ENCODE data around the gene GSK3A. TPM values are rescaled to one million over a fixed set of nuclear protein-coding genes. Genes with fewer than 3 reads are reported as not detected.
A peak's percentile ranks its signal among the peaks of the same experiment; 100 is the strongest.

GSK3A gene
- total RNA-seq, 1 donor from 2014 or later = 39.8 TPM

DNA sequence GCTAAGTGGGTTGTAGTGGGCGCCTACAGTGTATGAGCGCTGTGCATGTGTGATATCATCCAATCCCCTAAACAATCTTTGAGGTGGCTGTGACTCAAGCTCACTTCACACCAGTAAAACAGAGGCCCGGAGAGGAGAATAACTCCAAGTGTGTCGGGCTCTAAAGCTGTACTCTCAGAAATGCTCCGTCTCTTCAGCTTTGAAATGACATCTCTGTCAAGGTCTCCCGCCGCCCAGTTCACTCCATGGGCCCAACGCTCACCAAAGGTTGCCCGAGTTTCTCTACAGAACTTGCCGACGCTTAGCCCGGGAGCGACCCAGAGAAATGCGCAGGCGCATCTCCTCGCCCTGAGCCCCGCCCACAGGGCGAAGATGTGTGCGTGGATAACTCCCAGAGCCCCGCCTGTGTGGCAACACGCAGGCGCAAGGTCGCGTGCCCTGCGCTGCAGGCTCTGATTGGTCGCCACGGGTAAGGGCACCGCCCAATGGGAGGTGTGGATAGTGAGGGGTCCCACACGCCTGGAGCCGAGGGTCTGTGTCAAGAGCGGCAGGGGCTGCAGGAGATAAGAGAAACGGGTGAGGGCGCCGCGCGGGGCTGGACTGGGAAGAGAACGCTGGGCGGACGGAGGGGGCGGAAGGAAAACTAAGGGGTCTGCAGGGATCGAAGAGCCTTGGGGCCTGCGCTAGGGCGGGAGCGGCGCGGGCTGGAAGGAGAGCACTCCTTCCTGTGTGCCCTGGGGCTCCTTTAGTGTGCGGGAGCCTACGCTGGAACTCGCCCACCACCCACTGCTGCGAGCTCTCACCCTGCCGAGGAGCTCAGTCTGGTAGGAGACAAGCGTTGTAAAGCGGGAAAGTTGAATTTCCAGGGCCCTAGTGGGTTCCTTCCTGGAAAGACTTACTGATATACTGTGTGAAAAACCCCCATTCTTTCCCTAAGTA, 22.3 kb downstream of the GSK3A start, which contains the start of gene ZNF526:
TSS of gene ZNF526 (plus strand) at position 501 of the 939 bp plus-strand sequence. CDS start 4,092 bp downstream, outside the sequence.
- Histone ChIP-seq H3K4me1 (peaks cover 52% of the 10 kb centered on the region), H3K27me3 (ENCODE audit: low read depth) (no peaks in the 10 kb centered on the region), H3K36me3 (peaks cover 14% of the 10 kb centered on the region), H3K9me3 (no peaks in the 10 kb centered on the region), H3K27ac (peak within 1 kb of the TSS; percentile 73), H3K4me3 (peak within 1 kb of the TSS; percentile 76)
- ATAC-seq = peak; percentile 94
- intact Hi-C loops (cut with DNase I) = no loop called here
- no peak for TF ChIP-seq CTCF (IDR thresholded peaks at IDR 0.05)
- DNase-seq = peak; percentile 98

GRCh38 chr19:42217520-42218437, 24.6 kb downstream of the GSK3A start, which contains the start of gene DEDD2:
Gene DEDD2, minus strand, starts transcription at chr19:42217677. Its CDS starts 670 bp downstream, at chr19:42217007.
- Histone ChIP-seq H3K36me3 (peaks cover 27% of the 10 kb centered on the region), H3K4me3 (peak within 1 kb of the TSS; percentile 95), H3K4me1 (peaks cover 66% of the 10 kb centered on the region), H3K27ac (peak within 1 kb of the TSS; percentile 87), H3K27me3 (ENCODE audit: low read depth) (no peaks in the 10 kb centered on the region), H3K9me3 (no peaks in the 10 kb centered on the region)
- intact Hi-C loops (cut with DNase I) = no loop called here
- peak; percentile 89 to 91 for ATAC-seq
- TF ChIP-seq CTCF (IDR thresholded peaks at IDR 0.05) = no peak
- peak; percentile 98 for DNase-seq

GRCh38 chr19:42216653-42217519, 25.5 kb downstream of the GSK3A start:
- H3K36me3 ChIP-seq = peaks cover 36% of the 10 kb centered on the region
- peak overlapping the region; percentile 87 for H3K27ac ChIP-seq
- peak overlapping the region; percentile 95 for H3K4me3 ChIP-seq
- intact Hi-C loops (cut with DNase I) = no loop called here
- no peak for TF ChIP-seq CTCF (IDR thresholded peaks at IDR 0.05)
- peaks cover 71% of the 10 kb centered on the region for H3K4me1 ChIP-seq
- H3K27me3 ChIP-seq (ENCODE audit: low read depth) = no peaks in the 10 kb centered on the region
- H3K9me3 ChIP-seq = no peaks in the 10 kb centered on the region
- peak; percentile 66 for DNase-seq
- peak; percentile 38 to 50 for ATAC-seq

GRCh38 chr19:42214810-42215485, 27.5 kb downstream of the GSK3A start:
- no peak for TF ChIP-seq CTCF (IDR thresholded peaks at IDR 0.05)
- Histone ChIP-seq H3K27ac (no peak overlapping the region), H3K36me3 (peaks cover 54% of the 10 kb centered on the region), H3K27me3 (ENCODE audit: low read depth) (no peaks in the 10 kb centered on the region), H3K4me3 (peak overlapping the region; percentile 95), H3K4me1 (peaks cover 57% of the 10 kb centered on the region), H3K9me3 (no peaks in the 10 kb centered on the region)
- ATAC-seq (no peak), DNase-seq (no peak)
- intact Hi-C loops (cut with DNase I) = no loop called here

Measured in lower lobe of right lung (tissue), 2 donors.